HEK293 (cell line): ENCODE results near the gene SVIL.

Experiments
- PBX3 ChIP-seq: sonication (generic); formaldehyde crosslinking; IDR thresholded peaks from 2 replicates; pipeline ENCODE4 v1.8.1; 2022; ENCODE audit warnings: mild to moderate bottlenecking, moderate library complexity, missing genetic modification reagents
- SCRT1 ChIP-seq: fragments of 450-650 bp; formaldehyde crosslinking; IDR thresholded peaks from 2 replicates; pipeline ENCODE4 v1.5.1; 2016; ENCODE audit warnings: missing biosample characterization, missing genetic modification characterization, borderline replicate concordance
- ZBTB20 ChIP-seq: fragments of 450-650 bp; formaldehyde crosslinking; IDR thresholded peaks from 2 replicates; pipeline ENCODE4 v1.5.1; 2016; ENCODE audit warnings: missing biosample characterization, missing genetic modification characterization
- ZBTB7A ChIP-seq: fragments of 450-650 bp; formaldehyde crosslinking; IDR thresholded peaks from 2 replicates; pipeline ENCODE4 v1.5.1; 2016; ENCODE audit warnings: low read depth, missing biosample characterization, missing genetic modification characterization
- ZNF140 ChIP-seq: fragments of 450-650 bp; formaldehyde crosslinking; IDR thresholded peaks from 2 replicates; pipeline ENCODE4 v1.5.1; 2016; ENCODE audit warnings: missing biosample characterization, missing genetic modification characterization
- ZNF16 ChIP-seq: fragments of 450-650 bp; formaldehyde crosslinking; IDR thresholded peaks from 2 replicates; pipeline ENCODE4 v1.5.1; 2016; ENCODE audit warnings: low read depth, missing biosample characterization, missing genetic modification characterization
- ZNF175 ChIP-seq: fragments of 450-650 bp; formaldehyde crosslinking; IDR thresholded peaks from 2 replicates; pipeline ENCODE4 v1.5.1; 2016; ENCODE audit warnings: missing biosample characterization, missing genetic modification characterization
- TF ChIP-seq, protein P1 (sequence below): fragments of 450-650 bp; formaldehyde crosslinking; IDR thresholded peaks from 2 replicates; pipeline ENCODE4 v1.5.1; 2016; ENCODE audit warnings: missing biosample characterization, missing genetic modification characterization
- TF ChIP-seq, protein P2 (sequence below): fragments of 450-650 bp; formaldehyde crosslinking; IDR thresholded peaks from 2 replicates; pipeline ENCODE4 v1.5.1; 2017; ENCODE audit warnings: missing biosample characterization, mild to moderate bottlenecking, missing genetic modification characterization, moderate library complexity

DNA sequence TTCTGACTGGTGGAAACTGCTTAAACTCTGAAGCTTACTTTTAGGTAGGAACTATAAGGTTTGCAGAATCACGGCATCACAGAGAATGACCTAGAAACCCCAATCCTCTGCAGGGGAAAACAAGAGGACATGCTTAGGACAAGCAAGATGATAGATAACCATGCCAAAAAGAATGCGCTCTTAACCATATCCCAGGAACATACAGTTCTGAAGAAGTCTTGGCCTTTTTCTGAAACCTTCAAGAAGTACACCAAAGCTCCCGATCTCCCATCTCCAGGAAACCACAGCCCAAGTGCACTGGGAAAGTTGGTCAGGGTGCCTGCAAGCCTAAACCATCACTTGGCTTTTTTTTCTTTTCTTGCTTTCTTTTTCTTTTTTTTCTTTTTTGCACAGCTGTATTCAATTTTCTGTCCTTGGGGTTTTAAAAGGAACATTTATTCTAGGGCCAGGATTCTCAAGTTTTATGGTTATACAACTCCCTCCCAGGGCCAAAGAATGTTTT, 12.2 kb upstream of the SVIL start:
- TF ChIP-seq, protein P1, sequence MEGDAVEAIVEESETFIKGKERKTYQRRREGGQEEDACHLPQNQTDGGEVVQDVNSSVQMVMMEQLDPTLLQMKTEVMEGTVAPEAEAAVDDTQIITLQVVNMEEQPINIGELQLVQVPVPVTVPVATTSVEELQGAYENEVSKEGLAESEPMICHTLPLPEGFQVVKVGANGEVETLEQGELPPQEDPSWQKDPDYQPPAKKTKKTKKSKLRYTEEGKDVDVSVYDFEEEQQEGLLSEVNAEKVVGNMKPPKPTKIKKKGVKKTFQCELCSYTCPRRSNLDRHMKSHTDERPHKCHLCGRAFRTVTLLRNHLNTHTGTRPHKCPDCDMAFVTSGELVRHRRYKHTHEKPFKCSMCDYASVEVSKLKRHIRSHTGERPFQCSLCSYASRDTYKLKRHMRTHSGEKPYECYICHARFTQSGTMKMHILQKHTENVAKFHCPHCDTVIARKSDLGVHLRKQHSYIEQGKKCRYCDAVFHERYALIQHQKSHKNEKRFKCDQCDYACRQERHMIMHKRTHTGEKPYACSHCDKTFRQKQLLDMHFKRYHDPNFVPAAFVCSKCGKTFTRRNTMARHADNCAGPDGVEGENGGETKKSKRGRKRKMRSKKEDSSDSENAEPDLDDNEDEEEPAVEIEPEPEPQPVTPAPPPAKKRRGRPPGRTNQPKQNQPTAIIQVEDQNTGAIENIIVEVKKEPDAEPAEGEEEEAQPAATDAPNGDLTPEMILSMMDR (tag by site-specific recombination): no peak
- TF ChIP-seq PBX3 (CRISPR knock-in tag) (no peak), ZNF140 (tag by site-specific recombination) (no peak), ZNF175 (tag by site-specific recombination) (no peak), ZBTB20 (tag by site-specific recombination) (no peak), ZNF16 (tag by site-specific recombination) (no peak), ZBTB7A (no peak), SCRT1 (tag by site-specific recombination) (no peak)
- TF ChIP-seq, protein P2, sequence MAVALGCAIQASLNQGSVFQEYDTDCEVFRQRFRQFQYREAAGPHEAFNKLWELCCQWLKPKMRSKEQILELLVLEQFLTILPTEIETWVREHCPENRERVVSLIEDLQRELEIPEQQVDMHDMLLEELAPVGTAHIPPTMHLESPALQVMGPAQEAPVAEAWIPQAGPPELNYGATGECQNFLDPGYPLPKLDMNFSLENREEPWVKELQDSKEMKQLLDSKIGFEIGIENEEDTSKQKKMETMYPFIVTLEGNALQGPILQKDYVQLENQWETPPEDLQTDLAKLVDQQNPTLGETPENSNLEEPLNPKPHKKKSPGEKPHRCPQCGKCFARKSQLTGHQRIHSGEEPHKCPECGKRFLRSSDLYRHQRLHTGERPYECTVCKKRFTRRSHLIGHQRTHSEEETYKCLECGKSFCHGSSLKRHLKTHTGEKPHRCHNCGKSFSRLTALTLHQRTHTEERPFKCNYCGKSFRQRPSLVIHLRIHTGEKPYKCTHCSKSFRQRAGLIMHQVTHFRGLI (tag by site-specific recombination): no peak
